Measurements from ENCODE around the gene OR7E24.
"Not testable (repeated sequence)": the region's sequence is repeated elsewhere in the genome, so short reads cannot be mapped to it uniquely, and the experiment has no call there.

Gene OR7E24

GRCh38 chr19:9250630-9251029 is at the start of gene OR7E24:
Gene OR7E24, plus strand, starts transcription at chr19:9250930. Its CDS starts 114 bp downstream, at chr19:9251044.
- no peak for DNase-seq

- DNase-seq = peak; percentile 60
These were observed 45.1 kb upstream of the OR7E24 start for GRCh38 chr19:9205501-9206113.

- DNase-seq = no peak
These were observed 31.2 kb upstream of the OR7E24 start, which contains the start of gene OR7D4 for GRCh38 chr19:9219489-9219888. Gene OR7D4, minus strand, starts transcription at chr19:9219589. Its CDS starts 4,752 bp downstream, at chr19:9214837.

- no peak for DNase-seq
These were observed 506 bp downstream of the OR7E24 start for GRCh38 chr19:9251236-9251635.

GRCh38 chr19:9283485-9283884 is 32.8 kb downstream of the OR7E24 start:
- not testable (repeated sequence) for DNase-seq

GRCh38 chr19:9289231-9289884 is 38.6 kb downstream of the OR7E24 start:
- DNase-seq = no peak

- no peak for DNase-seq
These were observed 44.7 kb downstream of the OR7E24 start for GRCh38 chr19:9295411-9295849.

GRCh38 chr19:9296336-9296735 is 45.6 kb downstream of the OR7E24 start:
- DNase-seq = no peak

Data from CD4-positive, alpha-beta T cell treated with Interleukin-4 for 4 hours (primary cell).